ENCODE results near the gene SMYD3.
"Not testable (repeated sequence)": the region's sequence is repeated elsewhere in the genome, so short reads cannot be mapped to it uniquely, and the experiment has no call there.

The SMYD3 gene

DNA sequence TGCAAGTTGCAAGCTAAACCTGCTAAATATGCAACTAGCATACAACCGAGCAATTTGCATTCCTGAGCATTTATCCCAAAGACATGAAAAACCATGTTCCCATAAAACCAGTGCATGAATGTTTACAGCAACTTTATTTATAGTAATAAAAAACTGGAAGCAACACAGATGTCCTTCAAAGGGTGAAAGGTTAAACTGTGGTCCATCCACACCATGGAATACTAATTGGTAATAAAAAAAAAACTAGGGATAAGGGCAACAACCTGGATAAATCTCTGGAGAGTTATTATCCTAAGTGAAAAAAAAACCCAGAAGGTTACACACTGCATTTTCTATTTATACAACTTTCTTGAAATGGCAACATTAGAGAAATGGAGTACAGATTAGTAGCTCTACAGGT is 474.1 kb downstream of the SMYD3 start:
- no peak for TF ChIP-seq ZFX (IDR thresholded peaks at IDR 0.05)
- TF ChIP-seq, protein P1, sequence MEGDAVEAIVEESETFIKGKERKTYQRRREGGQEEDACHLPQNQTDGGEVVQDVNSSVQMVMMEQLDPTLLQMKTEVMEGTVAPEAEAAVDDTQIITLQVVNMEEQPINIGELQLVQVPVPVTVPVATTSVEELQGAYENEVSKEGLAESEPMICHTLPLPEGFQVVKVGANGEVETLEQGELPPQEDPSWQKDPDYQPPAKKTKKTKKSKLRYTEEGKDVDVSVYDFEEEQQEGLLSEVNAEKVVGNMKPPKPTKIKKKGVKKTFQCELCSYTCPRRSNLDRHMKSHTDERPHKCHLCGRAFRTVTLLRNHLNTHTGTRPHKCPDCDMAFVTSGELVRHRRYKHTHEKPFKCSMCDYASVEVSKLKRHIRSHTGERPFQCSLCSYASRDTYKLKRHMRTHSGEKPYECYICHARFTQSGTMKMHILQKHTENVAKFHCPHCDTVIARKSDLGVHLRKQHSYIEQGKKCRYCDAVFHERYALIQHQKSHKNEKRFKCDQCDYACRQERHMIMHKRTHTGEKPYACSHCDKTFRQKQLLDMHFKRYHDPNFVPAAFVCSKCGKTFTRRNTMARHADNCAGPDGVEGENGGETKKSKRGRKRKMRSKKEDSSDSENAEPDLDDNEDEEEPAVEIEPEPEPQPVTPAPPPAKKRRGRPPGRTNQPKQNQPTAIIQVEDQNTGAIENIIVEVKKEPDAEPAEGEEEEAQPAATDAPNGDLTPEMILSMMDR (conservative IDR thresholded peaks at IDR 0.05) = no peak
- no peak overlapping the region for H3K27ac ChIP-seq

DNA sequence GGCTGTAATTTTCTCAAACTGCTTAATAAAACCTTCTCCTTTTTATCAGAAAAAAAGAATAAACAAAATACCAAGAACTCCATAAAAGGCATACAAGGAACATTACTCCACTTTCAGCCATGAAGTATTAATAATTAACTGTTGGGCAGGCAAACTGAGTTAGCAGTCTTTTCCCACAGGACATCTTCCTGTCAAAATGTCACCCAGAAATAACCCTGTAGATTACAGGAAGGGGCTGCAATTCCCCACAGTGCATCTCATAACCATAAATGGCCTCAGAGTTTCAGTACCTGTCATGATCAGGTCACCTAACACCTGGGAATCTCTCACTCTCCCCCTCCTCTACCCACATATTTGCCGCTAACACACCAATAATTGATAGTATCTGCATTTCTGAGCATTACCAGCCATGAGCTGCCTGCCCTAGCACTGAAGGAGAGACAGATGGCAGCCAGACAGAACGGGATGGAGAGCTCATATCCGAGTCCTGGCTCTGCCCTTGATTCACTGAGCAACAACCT is 475.0 kb downstream of the SMYD3 start:
- TF ChIP-seq, protein P1 (conservative IDR thresholded peaks at IDR 0.05) = no peak
- TF ChIP-seq ZFX (IDR thresholded peaks at IDR 0.05) = no peak
- H3K27ac ChIP-seq = no peak overlapping the region

DNA sequence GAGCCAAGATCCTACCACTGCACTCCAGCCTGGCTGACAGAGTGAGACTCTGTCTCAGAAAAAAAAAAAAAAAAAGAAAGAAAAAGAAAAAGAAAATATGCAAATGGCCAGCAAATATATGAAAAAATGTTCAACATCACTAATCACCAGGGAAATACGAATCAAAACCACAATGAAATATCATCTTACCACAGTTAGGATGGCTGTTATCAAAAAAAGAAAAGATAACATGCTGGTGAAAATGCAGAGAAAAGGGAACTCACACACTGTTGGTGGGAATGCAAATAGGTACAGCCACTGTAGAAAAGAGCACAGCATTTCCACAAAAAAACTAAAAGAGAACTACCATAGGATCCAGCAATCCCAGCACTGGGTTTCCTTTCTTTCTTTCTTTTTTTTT is 477.5 kb downstream of the SMYD3 start:
- no peak overlapping the region for H3K27ac ChIP-seq

DNA sequence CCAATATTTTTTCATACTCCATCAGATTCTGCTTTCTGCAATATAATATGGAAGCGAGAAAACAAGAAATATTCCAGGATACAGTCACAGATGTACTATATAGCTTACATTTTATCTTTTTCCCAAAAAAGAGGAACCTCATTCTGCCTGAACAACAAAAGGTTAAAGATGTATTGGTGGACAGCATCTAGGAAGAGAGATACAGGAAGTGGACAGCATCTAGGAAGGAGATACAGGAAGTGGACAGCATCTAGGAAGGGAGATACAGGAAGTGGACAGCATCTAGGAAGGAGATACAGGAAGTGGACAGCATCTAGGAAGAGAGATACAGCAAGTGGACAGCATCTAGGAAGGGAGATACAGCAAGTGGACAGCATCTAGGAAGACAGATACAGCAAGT is 483.0 kb downstream of the SMYD3 start:
- not testable (repeated sequence) for H3K27ac ChIP-seq

More for the DNA sequence above, 477.5 kb downstream of the SMYD3 start:
- no peak for TF ChIP-seq ZFX (IDR thresholded peaks at IDR 0.05)
- TF ChIP-seq, protein P1 (conservative IDR thresholded peaks at IDR 0.05) = no peak

DNA sequence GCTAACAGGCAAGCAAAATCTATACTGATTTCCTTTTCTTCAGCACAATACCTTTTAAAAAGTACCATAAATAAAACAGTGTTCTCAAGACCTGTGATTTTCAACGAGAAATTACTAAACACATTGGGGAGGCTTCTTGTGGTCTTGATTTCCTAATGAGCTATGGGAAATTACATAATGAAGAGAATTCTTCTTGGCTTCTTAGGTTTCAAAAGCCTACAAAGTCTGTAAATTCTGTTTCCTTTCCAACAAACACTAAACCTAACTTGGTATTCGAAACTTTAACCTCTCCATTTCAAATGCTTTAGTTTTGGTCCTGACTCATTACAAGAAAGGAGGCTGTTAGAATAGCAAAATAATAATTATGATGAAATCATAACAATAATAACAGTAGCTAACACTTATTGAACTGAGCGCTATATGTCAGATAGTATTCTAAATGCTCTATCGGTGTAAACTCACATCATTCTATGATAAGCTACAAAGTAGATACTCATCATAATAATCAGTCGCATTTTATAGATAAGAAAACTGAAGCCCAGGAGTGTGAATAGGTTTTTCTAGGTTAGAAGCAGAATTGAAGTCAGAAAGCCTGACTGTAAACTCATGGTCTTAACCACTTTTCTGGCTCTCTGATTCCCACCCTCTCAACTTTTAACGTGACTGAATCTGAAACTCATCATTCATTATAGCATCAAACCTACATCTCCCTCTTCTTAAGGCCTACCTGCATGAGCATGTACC is 486.7 kb downstream of the SMYD3 start:
- TF ChIP-seq, protein P1 (conservative IDR thresholded peaks at IDR 0.05) = no peak
- no peak for TF ChIP-seq ZFX (IDR thresholded peaks at IDR 0.05)
- no peak overlapping the region for H3K27ac ChIP-seq

DNA sequence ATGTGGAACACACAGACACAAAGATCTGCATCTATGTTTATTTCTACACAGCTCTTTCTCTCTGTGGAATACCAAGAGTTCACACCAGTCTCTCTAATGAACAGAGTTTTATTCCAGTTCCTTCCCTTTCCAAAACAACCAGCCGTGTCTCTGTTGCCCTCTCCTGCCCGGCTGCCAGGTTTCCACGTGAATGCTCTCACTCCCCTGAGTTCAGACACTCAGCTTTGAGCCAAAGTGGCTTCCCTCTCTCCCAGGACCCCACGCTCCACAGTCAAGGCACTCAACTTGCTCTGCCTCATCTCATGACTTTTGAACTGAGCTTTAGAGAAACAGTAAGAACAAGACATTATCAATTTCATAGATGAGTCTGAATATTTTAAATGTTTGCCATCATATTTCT is 488.9 kb downstream of the SMYD3 start:
- TF ChIP-seq ZFX (IDR thresholded peaks at IDR 0.05) = no peak
- TF ChIP-seq, protein P1 (conservative IDR thresholded peaks at IDR 0.05) = no peak
- H3K27ac ChIP-seq = no peak overlapping the region

DNA sequence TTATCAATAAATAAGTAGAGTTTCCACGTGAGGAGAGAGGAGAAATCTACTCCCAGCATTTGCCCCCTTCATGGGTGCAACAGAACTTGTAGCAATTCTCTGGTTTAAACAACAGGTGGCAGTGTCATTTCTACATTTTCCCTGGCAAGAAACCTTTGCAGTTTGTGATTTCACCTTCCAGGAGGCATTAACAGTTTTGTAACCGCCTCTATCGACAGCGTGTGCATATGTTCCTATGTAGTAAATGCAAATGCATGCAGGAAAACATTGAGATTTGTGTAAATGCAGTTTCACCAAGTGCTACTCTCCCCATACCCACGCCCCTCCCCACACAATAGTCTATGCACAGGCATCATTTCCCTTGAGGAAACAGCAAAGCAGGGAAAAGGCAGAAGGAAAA is 494.7 kb downstream of the SMYD3 start:
- no peak overlapping the region for H3K27ac ChIP-seq
- TF ChIP-seq, protein P1 (conservative IDR thresholded peaks at IDR 0.05) = peak; percentile 80
- TF ChIP-seq ZFX (IDR thresholded peaks at IDR 0.05) = no peak

DNA sequence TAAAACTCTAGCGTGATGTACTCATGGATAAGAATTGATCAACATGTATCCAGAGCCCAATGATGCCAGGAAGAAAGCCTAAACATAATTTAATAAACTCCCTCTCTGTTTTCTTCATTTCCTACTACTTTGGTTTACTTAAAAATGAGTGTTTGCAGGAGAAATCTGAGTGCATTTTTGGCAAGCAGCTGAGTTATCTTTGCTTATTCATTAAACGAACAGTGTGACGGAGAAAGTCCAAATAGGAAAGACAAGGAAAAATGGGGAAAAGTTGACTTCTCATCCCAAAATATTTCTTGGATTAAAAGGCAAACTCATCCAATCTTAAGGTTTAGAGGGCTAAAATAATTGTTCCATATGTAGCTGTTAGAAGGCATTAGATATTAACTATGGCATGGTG is 496.7 kb downstream of the SMYD3 start:
- no peak overlapping the region for H3K27ac ChIP-seq
- TF ChIP-seq, protein P1 (conservative IDR thresholded peaks at IDR 0.05) = no peak
- TF ChIP-seq ZFX (IDR thresholded peaks at IDR 0.05) = no peak

Data from C4-2B (cell line).